Stimulated activated CD8-positive, alpha-beta memory T cell treated with anti-CD3 and anti-CD28 coated beads, Interleukin-2, amount 100 ng/mL, for 48 hours (primary cell): Measurements from ENCODE around the gene CRACR2A.
A peak's percentile ranks its signal among the peaks of the same experiment; 100 is the strongest.

Experiments used
- DNase-seq, 2 donors: peaks; one replicate each; pipeline ENCODE4 v3.0.0-alpha.2; 2020; ENCODE audit warnings: low read depth in 2 of 2

The CRACR2A gene

GRCh38 chr12:3752741-3753486, at the start of gene CRACR2A:
TSS of gene CRACR2A (minus strand) at chr12:3753109. CDS start at chr12:3696999, 56,110 bp downstream.
- DNase-seq = peak; percentile 82 to 84

- DNase-seq = no peak
Observed at GRCh38 chr12:3797531-3798048, 44.7 kb upstream of the CRACR2A start.

- DNase-seq = no peak
Observed at GRCh38 chr12:3795492-3796133, 42.7 kb upstream of the CRACR2A start.

GRCh38 chr12:3795066-3795465, 42.2 kb upstream of the CRACR2A start:
- no peak for DNase-seq

GRCh38 chr12:3792623-3793288, 39.8 kb upstream of the CRACR2A start:
- no peak for DNase-seq

GRCh38 chr12:3791256-3791874, 38.5 kb upstream of the CRACR2A start:
- DNase-seq = no peak

GRCh38 chr12:3790642-3791041, 37.7 kb upstream of the CRACR2A start:
- DNase-seq = no peak

- DNase-seq = no peak
Observed at GRCh38 chr12:3789838-3790237, 36.9 kb upstream of the CRACR2A start.

- DNase-seq = no peak
Observed at GRCh38 chr12:3777206-3777809, 24.4 kb upstream of the CRACR2A start.

GRCh38 chr12:3775385-3776035, 22.6 kb upstream of the CRACR2A start:
- DNase-seq = no peak

GRCh38 chr12:3772380-3772779, 19.5 kb upstream of the CRACR2A start:
- DNase-seq = no peak

GRCh38 chr12:3771853-3772252, 18.9 kb upstream of the CRACR2A start:
- no peak for DNase-seq

GRCh38 chr12:3770891-3771290, 18.0 kb upstream of the CRACR2A start:
- no peak for DNase-seq

- no peak for DNase-seq
Observed at GRCh38 chr12:3768911-3769447, 16.1 kb upstream of the CRACR2A start.

GRCh38 chr12:3761116-3761735, 8.3 kb upstream of the CRACR2A start:
- DNase-seq = no peak

- DNase-seq = no peak
Observed at GRCh38 chr12:3759878-3760277, 7.0 kb upstream of the CRACR2A start.

- DNase-seq = no peak
Observed at GRCh38 chr12:3757261-3757660, 4.4 kb upstream of the CRACR2A start.

- no peak for DNase-seq
Observed at GRCh38 chr12:3755898-3756297, 3.0 kb upstream of the CRACR2A start.

- no peak for DNase-seq
Observed at GRCh38 chr12:3753544-3754284, 805 bp upstream of the CRACR2A start.
